Measurements from ENCODE around the gene DYNC1LI1.

The DYNC1LI1 gene

DNA sequence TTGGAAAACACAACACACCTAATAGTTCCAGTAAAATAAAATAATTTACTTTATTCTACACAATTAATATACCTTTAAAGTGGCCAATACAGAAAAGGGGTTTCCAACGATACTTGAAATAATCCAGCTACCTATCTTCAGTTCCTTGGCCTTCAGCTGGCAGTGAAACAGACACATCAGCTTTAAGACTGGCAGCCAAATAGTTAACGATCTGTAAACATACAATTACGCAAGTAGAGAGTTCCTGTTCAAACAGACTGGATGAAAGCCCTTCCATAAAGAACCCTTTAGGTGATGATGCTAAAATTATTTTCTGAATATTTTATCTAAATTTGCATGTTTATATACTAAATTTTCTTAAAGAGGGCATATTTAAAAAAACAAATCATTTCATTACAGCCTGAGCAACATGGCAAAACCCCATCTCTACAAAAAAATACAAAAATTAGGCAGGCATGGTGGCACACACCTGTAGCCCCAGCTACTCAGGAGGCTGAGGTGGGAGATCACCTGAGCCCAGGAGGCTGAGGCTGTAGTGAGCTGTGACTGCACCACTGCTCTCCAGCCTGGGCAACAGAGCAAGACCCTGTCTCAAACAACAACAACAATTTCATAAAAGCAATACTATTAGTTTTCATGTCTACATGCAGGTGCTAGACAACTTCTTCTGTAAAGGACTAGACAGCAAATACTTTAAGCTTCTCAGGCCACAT, 12.9 kb downstream of the DYNC1LI1 start:
- H3K27me3 ChIP-seq, result no peaks in the 10 kb centered on the region
- no peaks in the 10 kb centered on the region for H3K9me3 ChIP-seq
- peaks cover 26 to 38% of the 10 kb centered on the region in 2 experiments for H3K4me1 ChIP-seq (ENCODE audit: control insufficient read depth in 1 of 2, insufficient read depth in 1 of 2, low read depth in 1 of 2, low read length in 1 of 2)
- no peak overlapping the region for H3K4me3 ChIP-seq (ENCODE audit: low read depth in 1 of 2, low read length in 1 of 2)
- TF ChIP-seq, protein P1, sequence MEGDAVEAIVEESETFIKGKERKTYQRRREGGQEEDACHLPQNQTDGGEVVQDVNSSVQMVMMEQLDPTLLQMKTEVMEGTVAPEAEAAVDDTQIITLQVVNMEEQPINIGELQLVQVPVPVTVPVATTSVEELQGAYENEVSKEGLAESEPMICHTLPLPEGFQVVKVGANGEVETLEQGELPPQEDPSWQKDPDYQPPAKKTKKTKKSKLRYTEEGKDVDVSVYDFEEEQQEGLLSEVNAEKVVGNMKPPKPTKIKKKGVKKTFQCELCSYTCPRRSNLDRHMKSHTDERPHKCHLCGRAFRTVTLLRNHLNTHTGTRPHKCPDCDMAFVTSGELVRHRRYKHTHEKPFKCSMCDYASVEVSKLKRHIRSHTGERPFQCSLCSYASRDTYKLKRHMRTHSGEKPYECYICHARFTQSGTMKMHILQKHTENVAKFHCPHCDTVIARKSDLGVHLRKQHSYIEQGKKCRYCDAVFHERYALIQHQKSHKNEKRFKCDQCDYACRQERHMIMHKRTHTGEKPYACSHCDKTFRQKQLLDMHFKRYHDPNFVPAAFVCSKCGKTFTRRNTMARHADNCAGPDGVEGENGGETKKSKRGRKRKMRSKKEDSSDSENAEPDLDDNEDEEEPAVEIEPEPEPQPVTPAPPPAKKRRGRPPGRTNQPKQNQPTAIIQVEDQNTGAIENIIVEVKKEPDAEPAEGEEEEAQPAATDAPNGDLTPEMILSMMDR (IDR thresholded peaks at IDR 0.05), result no peak
- H3K36me3 ChIP-seq, result peaks cover 9% of the 10 kb centered on the region
- peak overlapping the region; percentile 48 for H3K27ac ChIP-seq

DNA sequence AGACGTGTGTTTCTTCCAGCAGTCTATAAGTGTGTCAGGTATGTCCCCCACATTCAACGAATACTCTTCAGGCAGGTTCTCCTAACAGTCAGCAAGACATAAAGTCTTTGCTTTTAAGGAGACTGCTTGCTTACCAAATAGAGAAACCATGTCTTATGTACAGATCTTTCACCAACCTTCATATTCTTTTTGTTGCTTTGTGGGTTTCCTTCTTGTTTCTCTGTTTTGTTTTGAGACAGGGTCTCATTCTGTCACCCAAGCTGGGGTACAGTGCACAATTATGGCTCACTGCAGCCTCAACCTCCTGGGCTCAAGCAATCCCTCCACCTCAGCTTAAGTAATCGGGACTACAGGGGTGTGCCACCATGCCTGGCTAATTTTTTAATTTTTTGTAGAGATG, 14.3 kb downstream of the DYNC1LI1 start:
- no peak overlapping the region for H3K27ac ChIP-seq
- no peaks in the 10 kb centered on the region for H3K9me3 ChIP-seq
- no peak overlapping the region for H3K4me3 ChIP-seq (ENCODE audit: low read depth in 1 of 2, low read length in 1 of 2)
- H3K36me3 ChIP-seq, result peaks cover 8% of the 10 kb centered on the region
- peaks cover 26 to 44% of the 10 kb centered on the region in 2 experiments for H3K4me1 ChIP-seq (ENCODE audit: control insufficient read depth in 1 of 2, insufficient read depth in 1 of 2, low read depth in 1 of 2, low read length in 1 of 2)
- TF ChIP-seq, protein P1 (IDR thresholded peaks at IDR 0.05), result no peak
- no peaks in the 10 kb centered on the region for H3K27me3 ChIP-seq

DNA sequence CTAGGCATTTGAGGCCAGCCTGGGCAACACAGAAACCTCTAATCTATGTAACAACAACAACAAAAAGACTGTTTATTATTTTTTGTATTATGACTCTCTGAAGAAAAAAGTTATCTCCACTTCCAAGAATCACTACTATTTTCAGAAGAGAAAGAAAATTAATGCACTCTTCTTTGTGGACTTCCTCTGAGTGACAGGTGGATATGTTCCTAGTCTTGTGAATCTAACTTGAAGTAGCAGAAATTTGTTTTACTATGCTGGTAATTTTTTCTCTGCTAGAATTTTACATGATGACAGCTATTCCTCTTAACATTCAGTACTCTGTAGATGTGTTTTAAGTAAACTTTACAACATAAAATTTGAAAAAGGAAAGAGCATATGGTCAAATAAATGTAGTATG, 16.7 kb downstream of the DYNC1LI1 start:
- Histone ChIP-seq H3K4me3 (ENCODE audit: low read depth in 1 of 2, low read length in 1 of 2) (no peak overlapping the region), H3K4me1 (ENCODE audit: control insufficient read depth in 1 of 2, insufficient read depth in 1 of 2, low read depth in 1 of 2, low read length in 1 of 2) (peaks cover 34 to 58% of the 10 kb centered on the region in 2 experiments), H3K9me3 (no peaks in the 10 kb centered on the region), H3K36me3 (no peaks in the 10 kb centered on the region), H3K27ac (peak overlapping the region; percentile 63), H3K27me3 (no peaks in the 10 kb centered on the region)
- TF ChIP-seq, protein P1 (IDR thresholded peaks at IDR 0.05), result no peak

DNA sequence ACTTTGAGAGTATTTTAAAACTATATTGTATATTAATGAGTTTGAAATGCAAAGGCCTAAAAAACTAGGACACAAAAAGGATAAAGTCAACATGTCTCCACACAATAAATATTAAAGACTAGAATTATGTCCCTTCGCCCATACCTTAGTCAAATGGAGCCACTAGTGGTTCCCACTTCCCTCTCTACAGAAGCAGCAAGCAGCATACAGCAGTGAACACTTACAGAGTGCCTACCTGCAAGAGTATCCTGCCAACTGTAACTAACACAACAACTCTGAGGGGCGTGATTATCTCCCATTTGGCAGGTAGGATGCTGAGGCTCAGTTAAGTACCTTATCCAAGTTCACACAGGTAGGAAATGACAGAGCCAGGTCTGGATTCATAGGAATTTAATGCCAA, 17.2 kb downstream of the DYNC1LI1 start:
- TF ChIP-seq, protein P1 (IDR thresholded peaks at IDR 0.05), result no peak
- Histone ChIP-seq H3K9me3 (no peaks in the 10 kb centered on the region), H3K4me3 (ENCODE audit: low read depth in 1 of 2, low read length in 1 of 2) (no peak overlapping the region), H3K27ac (peak overlapping the region; percentile 63), H3K36me3 (no peaks in the 10 kb centered on the region), H3K27me3 (no peaks in the 10 kb centered on the region), H3K4me1 (ENCODE audit: control insufficient read depth in 1 of 2, insufficient read depth in 1 of 2, low read depth in 1 of 2, low read length in 1 of 2) (peaks cover 34 to 58% of the 10 kb centered on the region in 2 experiments)

DNA sequence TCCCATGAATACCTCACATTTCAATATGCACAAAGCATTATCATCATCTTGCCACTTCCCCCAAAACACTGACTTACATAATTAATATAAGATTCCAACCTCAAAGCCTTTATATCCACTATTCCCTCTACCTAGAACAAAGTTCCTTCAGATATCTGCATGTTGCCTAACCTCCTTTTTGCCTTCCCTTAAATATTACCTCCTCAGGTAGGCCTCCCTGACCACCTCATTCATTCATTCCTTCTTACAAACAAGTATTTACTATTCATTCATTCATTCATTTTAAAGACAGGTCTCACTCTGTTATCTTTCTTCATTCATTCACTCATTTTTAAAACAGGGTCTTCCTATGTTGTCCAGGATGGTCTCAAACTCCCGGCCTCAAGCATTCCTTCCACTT, 18.6 kb downstream of the DYNC1LI1 start:
- H3K27me3 ChIP-seq, result no peaks in the 10 kb centered on the region
- TF ChIP-seq, protein P1 (IDR thresholded peaks at IDR 0.05), result no peak
- no peak overlapping the region for H3K4me3 ChIP-seq (ENCODE audit: low read depth in 1 of 2, low read length in 1 of 2)
- peaks cover 29 to 47% of the 10 kb centered on the region in 2 experiments for H3K4me1 ChIP-seq (ENCODE audit: control insufficient read depth in 1 of 2, insufficient read depth in 1 of 2, low read depth in 1 of 2, low read length in 1 of 2)
- peak overlapping the region; percentile 60 for H3K27ac ChIP-seq
- H3K36me3 ChIP-seq, result no peaks in the 10 kb centered on the region
- H3K9me3 ChIP-seq, result no peaks in the 10 kb centered on the region
